Forelimb muscle (tissue), 1 donor: ENCODE measurements around the gene ALG14. TPM values are rescaled to one million over a fixed set of nuclear protein-coding genes. Genes with fewer than 3 reads are reported as not detected.

Source experiments
- DNase-seq: peaks from one replicate; pipeline ENCODE4 v3.0.0-alpha.2; 2013; ENCODE audit warnings: low read depth
- polyA plus RNA-seq: library from polyadenylated mRNA; unstranded; fragments of 120-200 nt; gene quantifications from one replicate; pipeline ENCODE4 v1.2.1, GENCODE V29; 2013; ENCODE audit not compliant: insufficient read length

Gene ALG14
- polyA plus RNA-seq, 1 donor, result 5.4 TPM

- DNase-seq, result no peak
Observed at GRCh38 chr1:94929351-94930217, 143.2 kb downstream of the ALG14 start.

GRCh38 chr1:94928293-94928939, 144.3 kb downstream of the ALG14 start:
- no peak for DNase-seq

GRCh38 chr1:94927405-94928175, 145.2 kb downstream of the ALG14 start:
- DNase-seq, result no peak

GRCh38 chr1:94926915-94927404, 145.8 kb downstream of the ALG14 start, which contains the start of gene CNN3:
CNN3 (minus strand) TSS chr1:94927110; CDS start chr1:94926894, 216 bp downstream.
- no peak for DNase-seq

- no peak for DNase-seq
Observed at GRCh38 chr1:94926126-94926914, 146.4 kb downstream of the ALG14 start.

GRCh38 chr1:94925561-94926125, 147.1 kb downstream of the ALG14 start:
- peak; percentile 82 for DNase-seq

- no peak for DNase-seq
Observed at GRCh38 chr1:94925004-94925403, 147.7 kb downstream of the ALG14 start.

Other genes with a start within 250 kb of the ALG14 start
- gene CNN3, start 145.8 kb downstream of the ALG14 start, polyA plus RNA-seq, result 348 TPM
- 12.7 TPM for gene TLCD4, start 44.4 kb upstream of the ALG14 start, polyA plus RNA-seq
- gene RWDD3, start 161.3 kb upstream of the ALG14 start, polyA plus RNA-seq, result 29.7 TPM